ENCODE measurements around the gene NLGN1.
"Not testable (repeated sequence)": the region's sequence is repeated elsewhere in the genome, so short reads cannot be mapped to it uniquely, and the experiment has no call there.

NLGN1 gene

DNA sequence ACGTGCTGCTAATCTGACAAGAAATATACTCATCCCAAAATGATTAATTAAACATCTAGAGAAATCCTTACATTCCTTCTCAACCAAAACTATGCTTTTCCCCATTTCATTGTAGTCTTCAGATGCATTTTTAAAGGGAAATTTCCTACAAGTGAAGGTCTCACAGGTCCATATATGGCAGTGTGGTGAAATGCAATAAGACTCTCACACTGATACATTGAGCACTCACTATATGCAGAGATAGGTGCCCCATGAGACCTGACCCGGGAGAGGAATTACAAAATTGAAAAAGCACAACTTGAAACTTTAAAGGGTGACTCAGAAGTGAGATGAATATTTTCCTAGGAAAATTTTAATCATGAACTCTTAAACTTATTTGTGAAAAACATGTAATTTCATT lies 832.4 kb downstream of the NLGN1 start:
- H3K9me3 Mint-ChIP-seq = peaks cover 5% of the 10 kb centered on the region
- no peaks in the 10 kb centered on the region for H3K4me1 Mint-ChIP-seq (ENCODE audit: low read depth)
- no peaks in the 10 kb centered on the region for H3K27me3 Mint-ChIP-seq
- no peak for DNase-seq
- no peaks in the 10 kb centered on the region for H3K36me3 Mint-ChIP-seq (ENCODE audit: low read depth)
- H3K27ac Mint-ChIP-seq = no peak overlapping the region
- no peak overlapping the region for H3K4me3 Mint-ChIP-seq

- not testable (repeated sequence) for H3K9me3 Mint-ChIP-seq; H3K27ac Mint-ChIP-seq; H3K4me1 Mint-ChIP-seq (ENCODE audit: low read depth); H3K4me3 Mint-ChIP-seq; H3K36me3 Mint-ChIP-seq (ENCODE audit: low read depth); H3K27me3 Mint-ChIP-seq; DNase-seq
Measured at GRCh38 chr3:174232028-174232657, 834.6 kb downstream of the NLGN1 start.

GRCh38 chr3:174232658-174233429 lies 835.3 kb downstream of the NLGN1 start:
- H3K36me3 Mint-ChIP-seq (ENCODE audit: low read depth) = no peaks in the 10 kb centered on the region
- H3K4me3 Mint-ChIP-seq = no peak overlapping the region
- H3K27ac Mint-ChIP-seq = no peak overlapping the region
- peaks cover 5% of the 10 kb centered on the region for H3K9me3 Mint-ChIP-seq
- DNase-seq = no peak
- no peaks in the 10 kb centered on the region for H3K4me1 Mint-ChIP-seq (ENCODE audit: low read depth)
- no peaks in the 10 kb centered on the region for H3K27me3 Mint-ChIP-seq

GRCh38 chr3:174233511-174233910 lies 836.0 kb downstream of the NLGN1 start:
- H3K9me3 Mint-ChIP-seq = peaks cover 5% of the 10 kb centered on the region
- no peaks in the 10 kb centered on the region for H3K27me3 Mint-ChIP-seq
- no peak for DNase-seq
- no peak overlapping the region for H3K4me3 Mint-ChIP-seq
- H3K4me1 Mint-ChIP-seq (ENCODE audit: low read depth) = no peaks in the 10 kb centered on the region
- H3K36me3 Mint-ChIP-seq (ENCODE audit: low read depth) = no peaks in the 10 kb centered on the region
- H3K27ac Mint-ChIP-seq = no peak overlapping the region

DNA sequence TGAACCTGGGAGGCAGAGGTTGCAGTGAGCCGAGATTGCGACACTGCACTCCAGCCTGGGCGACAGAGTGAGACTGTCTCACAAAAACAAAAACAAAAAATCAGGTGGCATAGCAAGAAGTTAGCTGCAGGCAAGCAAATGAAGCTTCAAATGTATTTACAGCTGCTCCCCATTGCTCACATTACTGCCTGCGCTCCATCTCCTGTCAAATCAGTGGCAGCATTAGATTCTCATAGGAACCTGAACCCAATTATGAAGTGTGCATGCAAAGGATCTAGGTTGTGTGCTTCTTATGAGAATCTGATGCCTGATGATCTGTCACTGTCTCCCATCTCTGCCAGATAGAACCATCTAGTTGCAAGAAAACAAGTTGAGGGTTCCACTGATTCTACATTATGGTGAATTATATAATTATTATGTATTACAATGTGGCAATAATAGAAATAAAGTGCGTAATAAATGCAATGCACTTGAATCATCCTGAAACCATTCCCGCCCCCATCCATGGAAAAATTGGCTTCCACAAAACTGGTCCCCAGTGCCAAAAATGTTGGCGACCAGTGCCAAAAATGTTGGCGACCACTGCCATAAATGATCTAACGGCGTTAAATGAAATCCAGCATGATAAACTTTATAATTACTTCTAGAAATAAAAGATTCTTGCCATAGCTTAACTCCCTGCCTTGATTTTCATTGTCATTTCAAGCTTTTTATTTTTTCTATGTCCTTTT lies 844.9 kb downstream of the NLGN1 start:
- Mint-ChIP-seq H3K9me3 (no peaks in the 10 kb centered on the region), H3K27ac (no peak overlapping the region), H3K4me3 (no peak overlapping the region), H3K36me3 (ENCODE audit: low read depth) (no peaks in the 10 kb centered on the region), H3K4me1 (ENCODE audit: low read depth) (no peaks in the 10 kb centered on the region), H3K27me3 (no peaks in the 10 kb centered on the region)
- DNase-seq = no peak

DNA sequence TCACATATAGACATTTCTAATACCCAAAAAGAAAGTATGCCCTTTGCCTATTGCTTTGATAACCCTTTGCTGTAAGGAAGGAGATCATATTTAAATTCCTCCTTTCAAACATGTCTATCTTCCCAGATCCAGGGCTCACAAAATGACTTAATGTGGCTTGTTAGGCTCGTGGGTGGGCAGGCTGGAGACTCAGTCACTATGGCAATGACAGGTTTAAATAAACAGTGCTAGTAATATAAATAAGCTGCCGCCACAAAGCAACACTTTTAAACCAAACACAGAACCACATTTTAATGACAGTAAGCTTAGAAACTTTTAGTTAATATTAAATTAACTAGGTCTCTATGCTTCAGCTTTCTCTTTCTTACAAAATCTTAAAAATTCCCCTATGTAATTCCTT lies 845.6 kb downstream of the NLGN1 start:
- Mint-ChIP-seq H3K4me3 (no peak overlapping the region), H3K36me3 (ENCODE audit: low read depth) (no peaks in the 10 kb centered on the region), H3K27me3 (no peaks in the 10 kb centered on the region), H3K9me3 (no peaks in the 10 kb centered on the region), H3K4me1 (ENCODE audit: low read depth) (no peaks in the 10 kb centered on the region), H3K27ac (no peak overlapping the region)
- no peak for DNase-seq

GRCh38 chr3:174247687-174248152 lies 850.2 kb downstream of the NLGN1 start:
- no peak for DNase-seq
- Mint-ChIP-seq H3K4me1 (ENCODE audit: low read depth) (no peaks in the 10 kb centered on the region), H3K36me3 (ENCODE audit: low read depth) (no peaks in the 10 kb centered on the region), H3K27ac (no peak overlapping the region), H3K27me3 (no peaks in the 10 kb centered on the region), H3K9me3 (no peaks in the 10 kb centered on the region), H3K4me3 (no peak overlapping the region)

DNA sequence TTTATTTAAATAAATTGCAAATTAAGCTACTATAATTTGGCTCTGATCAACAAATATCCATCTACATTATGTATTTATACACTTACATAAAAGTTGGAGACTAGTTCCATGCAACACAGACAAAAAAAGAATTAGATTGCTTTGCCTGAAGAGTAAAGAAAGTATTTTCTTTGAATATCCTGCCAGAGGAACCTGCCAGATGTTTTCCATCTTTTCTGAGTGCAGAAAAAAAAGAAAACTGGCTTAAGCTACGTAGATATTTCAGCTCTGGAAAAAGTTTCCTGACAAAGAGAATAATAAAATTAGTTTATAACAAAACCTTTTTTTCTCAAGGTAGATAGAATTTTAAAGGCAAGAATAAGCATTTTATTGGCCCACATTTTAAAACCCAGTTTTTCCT lies 854.1 kb downstream of the NLGN1 start:
- H3K27me3 Mint-ChIP-seq = no peaks in the 10 kb centered on the region
- no peaks in the 10 kb centered on the region for H3K36me3 Mint-ChIP-seq (ENCODE audit: low read depth)
- H3K4me3 Mint-ChIP-seq = no peak overlapping the region
- no peak for DNase-seq
- no peaks in the 10 kb centered on the region for H3K4me1 Mint-ChIP-seq (ENCODE audit: low read depth)
- no peak overlapping the region for H3K27ac Mint-ChIP-seq
- H3K9me3 Mint-ChIP-seq = peaks cover 2% of the 10 kb centered on the region

DNA sequence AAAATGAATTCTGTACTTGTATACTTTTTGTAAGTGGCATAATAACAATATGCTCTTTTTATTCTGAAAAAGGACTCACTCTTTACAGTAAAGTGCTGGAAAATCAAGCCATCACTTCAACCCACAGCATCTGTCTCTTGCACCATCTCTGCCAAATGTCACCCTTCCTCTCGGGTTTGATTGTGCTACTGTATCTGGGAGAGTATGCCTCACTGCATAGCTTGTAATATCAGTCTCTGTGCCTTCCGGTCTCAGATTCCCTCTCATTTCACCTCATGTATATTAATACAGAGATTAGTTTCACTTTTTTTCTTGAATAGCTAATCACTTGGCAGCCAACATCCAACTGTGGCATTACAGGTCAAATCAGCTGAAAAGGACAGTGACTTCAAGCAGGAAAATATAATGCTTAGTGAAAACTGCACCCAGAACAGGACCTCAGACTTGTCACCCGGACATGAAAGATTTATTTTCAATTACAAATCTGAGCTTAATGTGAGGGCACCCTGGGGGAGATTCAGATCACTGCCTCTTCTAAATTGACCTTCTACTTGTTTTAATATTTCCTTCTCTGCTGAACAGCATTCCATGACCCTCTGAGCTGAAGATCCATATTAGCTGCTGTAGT lies 855.8 kb downstream of the NLGN1 start:
- Mint-ChIP-seq H3K4me1 (ENCODE audit: low read depth) (no peaks in the 10 kb centered on the region), H3K27ac (no peak overlapping the region), H3K27me3 (no peaks in the 10 kb centered on the region), H3K36me3 (ENCODE audit: low read depth) (no peaks in the 10 kb centered on the region), H3K9me3 (peaks cover 2% of the 10 kb centered on the region), H3K4me3 (no peak overlapping the region)
- no peak for DNase-seq

- peaks cover 2% of the 10 kb centered on the region for H3K9me3 Mint-ChIP-seq
- H3K4me3 Mint-ChIP-seq = no peak overlapping the region
- no peaks in the 10 kb centered on the region for H3K36me3 Mint-ChIP-seq (ENCODE audit: low read depth)
- H3K27me3 Mint-ChIP-seq = no peaks in the 10 kb centered on the region
- H3K27ac Mint-ChIP-seq = no peak overlapping the region
- H3K4me1 Mint-ChIP-seq (ENCODE audit: low read depth) = no peaks in the 10 kb centered on the region
- no peak for DNase-seq
Measured at GRCh38 chr3:174253940-174254339, 856.4 kb downstream of the NLGN1 start.

DNA sequence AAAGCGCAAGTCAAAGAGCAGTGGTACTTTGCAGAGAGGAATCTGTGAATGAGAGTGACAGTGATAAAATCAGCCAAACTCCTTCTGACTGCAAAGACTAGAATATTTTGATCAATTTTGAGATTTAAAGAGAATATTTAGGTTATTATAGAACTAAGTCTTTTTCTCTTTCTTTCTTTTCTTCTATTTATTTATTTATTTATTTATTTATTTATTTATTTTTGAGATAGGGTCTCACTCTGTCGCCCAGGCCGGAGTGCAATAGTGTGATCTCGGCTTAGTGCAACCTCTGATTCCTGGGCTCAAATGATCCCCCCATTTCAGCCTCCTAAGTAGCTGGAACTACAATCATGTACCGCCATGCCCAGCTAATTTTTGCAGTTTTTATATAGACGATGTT lies 857.9 kb downstream of the NLGN1 start:
- no peaks in the 10 kb centered on the region for H3K4me1 Mint-ChIP-seq (ENCODE audit: low read depth)
- no peak for DNase-seq
- no peaks in the 10 kb centered on the region for H3K27me3 Mint-ChIP-seq
- H3K9me3 Mint-ChIP-seq = peaks cover 2% of the 10 kb centered on the region
- H3K36me3 Mint-ChIP-seq (ENCODE audit: low read depth) = no peaks in the 10 kb centered on the region
- no peak overlapping the region for H3K27ac Mint-ChIP-seq
- H3K4me3 Mint-ChIP-seq = no peak overlapping the region

- DNase-seq = no peak
- no peaks in the 10 kb centered on the region for H3K27me3 Mint-ChIP-seq
- no peaks in the 10 kb centered on the region for H3K4me1 Mint-ChIP-seq (ENCODE audit: low read depth)
- H3K9me3 Mint-ChIP-seq = peaks cover 3% of the 10 kb centered on the region
- no peak overlapping the region for H3K27ac Mint-ChIP-seq
- H3K36me3 Mint-ChIP-seq (ENCODE audit: low read depth) = no peaks in the 10 kb centered on the region
- H3K4me3 Mint-ChIP-seq = no peak overlapping the region
Measured at GRCh38 chr3:174266476-174266875, 868.9 kb downstream of the NLGN1 start.

- DNase-seq = no peak
- Mint-ChIP-seq H3K4me3 (no peak overlapping the region), H3K27ac (no peak overlapping the region), H3K36me3 (ENCODE audit: low read depth) (no peaks in the 10 kb centered on the region), H3K9me3 (peaks cover 3% of the 10 kb centered on the region), H3K4me1 (ENCODE audit: low read depth) (no peaks in the 10 kb centered on the region), H3K27me3 (no peaks in the 10 kb centered on the region)
Measured at GRCh38 chr3:174268061-174268460, 870.5 kb downstream of the NLGN1 start.

- no peak for DNase-seq
- Mint-ChIP-seq H3K27ac (no peak overlapping the region), H3K27me3 (no peaks in the 10 kb centered on the region), H3K4me1 (ENCODE audit: low read depth) (no peaks in the 10 kb centered on the region), H3K36me3 (ENCODE audit: low read depth) (no peaks in the 10 kb centered on the region), H3K4me3 (no peak overlapping the region), H3K9me3 (peaks cover 3% of the 10 kb centered on the region)
Measured at GRCh38 chr3:174268586-174268985, 871.0 kb downstream of the NLGN1 start.

Measured in activated T-cell treated with anti-CD3 and anti-CD28 coated beads, Interleukin-2, amount 50 U/mL, for 24 hours (primary cell).